Right cardiac atrium (tissue), 5 donors: ENCODE results near the gene PIEZO2. TPM values are rescaled to one million over a fixed set of nuclear protein-coding genes. Genes with fewer than 3 reads are reported as not detected.

Experiments
- ATAC-seq, 2 donors: fragments of 200-7000 bp; cut with Tn5 transposase; one replicate each; pipeline versions ENCODE4 v1.8.0 to v1.9.1; 2020; ENCODE audit warnings: moderate library complexity in 2 of 2, mild to moderate bottlenecking in 1 of 2
- DNase-seq, 3 donors: peaks; one replicate each; pipeline ENCODE4 v3.0.0-alpha.2; 2020
- H3K27ac ChIP-seq: one replicate; pipeline ENCODE4 v1.5.1; 2013; ENCODE audit warnings: mild to moderate bottlenecking, low read length, control low read depth, moderate library complexity
- H3K27me3 ChIP-seq: one replicate; pipeline ENCODE4 v1.6.1; 2013; ENCODE audit not compliant: control insufficient read depth, insufficient read depth
- H3K4me1 ChIP-seq: one replicate; pipeline ENCODE4 v1.6.1; 2013; ENCODE audit warnings: low read length; ENCODE audit not compliant: control insufficient read depth, insufficient read depth
- H3K4me3 ChIP-seq: one replicate; pipeline ENCODE4 v1.5.1; 2013; ENCODE audit warnings: low read length, control low read depth
- H3K9me3 ChIP-seq: one replicate; pipeline ENCODE4 v1.6.1; 2013; ENCODE audit warnings: low read length; ENCODE audit not compliant: control insufficient read depth
- WGBS: extraction: QIAGEN DNeasy Blood & Tissue Kit; methylation state at CpG from one replicate; pipeline ENCODE4 v1.1.7; 2013; 5-methylcytosine and 5-hydroxymethylcytosine counted together
- intact Hi-C, 4 donors: fragments of 100-400 bp; cut with DNase I; formaldehyde crosslinking; loops; one replicate each; pipeline versions ENCODE4 v1.11.0 to v1.14.0; 2022 to 2023
- polyA plus RNA-seq: library from polyadenylated mRNA; stranded (reverse); fragments of 200-250 nt; gene quantifications from one replicate; pipeline ENCODE4 v1.2.3, GENCODE V29; 2013
- total RNA-seq, 4 donors: library from RNA; stranded (reverse); fragmentation: NEBNext Ultra II Directional; extraction: Animal tissue kit (Norgen Biotek cat#: 25700); gene quantifications; one replicate each; pipeline ENCODE4 v1.2.1, GENCODE V29; 2021
- donor health status: healthy with polysubstance abuse.
- donor health status: DM: no; HTN: yes; CAD: no.
- donor health status: DM: no; HTN: no; CAD: no.
- donor health status: DM: no; HTN: yes; CAD: no; lungs with severe emphysema.
- donor health status: DM: yes; HTN: yes; CAD: no.

PIEZO2 gene
- total and polyA plus RNA-seq, 5 donors = 0.18 to 0.93 (median 0.56) TPM

DNA sequence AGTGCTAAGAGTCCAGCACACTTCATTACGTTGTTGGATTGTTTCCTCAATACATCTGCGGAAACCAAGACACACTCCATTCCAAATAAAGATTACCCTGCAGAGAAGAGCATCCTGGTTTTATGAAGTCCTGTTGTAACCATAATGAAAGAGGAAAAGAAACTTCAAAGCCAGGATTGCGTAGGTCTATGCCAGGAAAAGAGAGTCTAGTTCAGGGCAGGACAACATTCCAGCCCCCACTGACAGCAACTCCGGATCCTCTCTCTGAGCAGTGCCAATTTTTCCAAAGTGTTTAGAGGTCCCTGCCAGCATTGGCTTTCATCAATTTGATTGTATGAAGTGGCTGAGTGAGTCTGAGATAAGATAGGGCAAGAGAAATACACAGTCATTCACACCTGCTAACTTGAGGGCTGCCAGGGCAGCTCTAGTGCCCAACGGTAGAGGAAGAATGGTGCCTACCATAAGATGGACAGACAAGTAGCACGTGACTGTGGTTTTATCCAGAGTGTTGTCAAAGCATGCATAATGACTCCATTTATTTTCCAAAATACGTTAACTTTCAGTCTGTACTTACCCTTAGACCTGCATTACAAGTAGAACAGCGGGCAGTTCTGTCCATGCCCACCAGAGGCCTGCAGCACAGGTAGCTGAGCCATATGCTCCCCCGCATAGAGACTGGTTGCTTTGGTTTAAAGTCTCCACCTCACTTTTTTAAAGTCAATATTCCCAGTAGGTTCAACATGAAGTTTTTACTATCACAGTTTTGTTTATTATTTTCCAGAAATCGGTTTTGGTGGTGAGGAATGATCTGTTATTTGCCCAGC lies 23.7 kb downstream of the PIEZO2 start:
- no peak overlapping the region for H3K27ac ChIP-seq
- H3K4me1 ChIP-seq = no peaks in the 10 kb centered on the region
- no peaks in the 10 kb centered on the region for H3K27me3 ChIP-seq
- no peak overlapping the region for H3K4me3 ChIP-seq
- DNase-seq (no peak), ATAC-seq (peak in 1 of 2 donors; percentile 31)
- intact Hi-C loops = no loop called here
- WGBS = 58% methylated on average over 10 of the region's 10 CpGs
- no peaks in the 10 kb centered on the region for H3K9me3 ChIP-seq

DNA sequence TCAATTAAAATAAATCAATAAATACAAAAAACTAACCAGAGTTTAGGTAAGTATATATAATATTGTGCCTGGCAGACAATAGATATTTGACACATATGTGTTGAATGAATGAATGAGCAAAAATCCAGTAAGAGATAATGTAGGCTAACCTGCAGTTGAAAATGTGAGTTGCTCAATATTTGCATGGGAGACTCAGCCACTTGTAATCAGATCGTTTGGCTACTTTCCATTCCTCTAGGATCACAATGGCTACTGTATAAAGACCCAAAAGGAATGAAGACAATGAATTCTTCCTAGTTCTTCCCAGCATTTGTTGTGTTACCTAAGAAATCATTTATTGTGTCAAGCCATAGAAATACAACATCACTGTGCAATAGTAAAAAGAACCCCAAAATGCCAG lies 25.3 kb downstream of the PIEZO2 start:
- Histone ChIP-seq H3K27me3 (no peaks in the 10 kb centered on the region), H3K4me1 (no peaks in the 10 kb centered on the region), H3K4me3 (no peak overlapping the region), H3K27ac (no peak overlapping the region), H3K9me3 (no peaks in the 10 kb centered on the region)
- no peak for ATAC-seq
- intact Hi-C loops = no loop called here
- 71% methylated on average over 1 of the region's 1 CpG for WGBS
- no peak for DNase-seq

GRCh38 chr18:11121443-11121849 lies 27.9 kb downstream of the PIEZO2 start:
- ATAC-seq (no peak), DNase-seq (no peak)
- Histone ChIP-seq H3K9me3 (no peaks in the 10 kb centered on the region), H3K4me1 (no peaks in the 10 kb centered on the region), H3K4me3 (no peak overlapping the region), H3K27ac (no peak overlapping the region), H3K27me3 (no peaks in the 10 kb centered on the region)
- intact Hi-C loops = no loop called here
- WGBS = 31% methylated on average over 2 of the region's 2 CpGs

GRCh38 chr18:11119959-11120587 lies 29.3 kb downstream of the PIEZO2 start:
- no peak for DNase-seq
- intact Hi-C loops = no loop called here
- WGBS = 53% methylated on average over 5 of the region's 5 CpGs
- no peak overlapping the region for H3K4me3 ChIP-seq
- no peak overlapping the region for H3K27ac ChIP-seq
- H3K4me1 ChIP-seq = no peaks in the 10 kb centered on the region
- H3K9me3 ChIP-seq = no peaks in the 10 kb centered on the region
- ATAC-seq = no peak
- H3K27me3 ChIP-seq = no peaks in the 10 kb centered on the region

DNA sequence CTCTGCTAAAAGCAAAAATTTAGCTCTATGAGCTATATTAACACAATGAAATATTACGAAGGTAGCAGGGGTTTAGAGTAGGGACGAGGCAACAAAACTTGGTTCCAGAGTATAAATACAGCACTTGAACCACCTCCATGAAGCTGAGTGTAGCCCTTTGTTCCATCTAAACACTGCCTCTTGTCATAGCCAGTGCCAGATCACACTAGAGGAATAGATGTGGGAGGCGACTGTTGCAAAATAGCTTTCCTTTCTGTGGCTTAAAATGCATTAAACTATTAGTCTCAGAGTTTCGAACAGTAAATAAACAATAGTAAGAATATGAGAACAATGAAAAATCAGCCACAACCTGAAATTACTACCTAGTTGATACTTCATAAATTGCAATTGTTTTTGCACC lies 29.8 kb downstream of the PIEZO2 start:
- Histone ChIP-seq H3K27ac (no peak overlapping the region), H3K27me3 (no peaks in the 10 kb centered on the region), H3K4me1 (no peaks in the 10 kb centered on the region), H3K9me3 (no peaks in the 10 kb centered on the region), H3K4me3 (no peak overlapping the region)
- DNase-seq (no peak), ATAC-seq (no peak)
- intact Hi-C loops = no loop called here
- WGBS = 72% methylated on average over 4 of the region's 4 CpGs

DNA sequence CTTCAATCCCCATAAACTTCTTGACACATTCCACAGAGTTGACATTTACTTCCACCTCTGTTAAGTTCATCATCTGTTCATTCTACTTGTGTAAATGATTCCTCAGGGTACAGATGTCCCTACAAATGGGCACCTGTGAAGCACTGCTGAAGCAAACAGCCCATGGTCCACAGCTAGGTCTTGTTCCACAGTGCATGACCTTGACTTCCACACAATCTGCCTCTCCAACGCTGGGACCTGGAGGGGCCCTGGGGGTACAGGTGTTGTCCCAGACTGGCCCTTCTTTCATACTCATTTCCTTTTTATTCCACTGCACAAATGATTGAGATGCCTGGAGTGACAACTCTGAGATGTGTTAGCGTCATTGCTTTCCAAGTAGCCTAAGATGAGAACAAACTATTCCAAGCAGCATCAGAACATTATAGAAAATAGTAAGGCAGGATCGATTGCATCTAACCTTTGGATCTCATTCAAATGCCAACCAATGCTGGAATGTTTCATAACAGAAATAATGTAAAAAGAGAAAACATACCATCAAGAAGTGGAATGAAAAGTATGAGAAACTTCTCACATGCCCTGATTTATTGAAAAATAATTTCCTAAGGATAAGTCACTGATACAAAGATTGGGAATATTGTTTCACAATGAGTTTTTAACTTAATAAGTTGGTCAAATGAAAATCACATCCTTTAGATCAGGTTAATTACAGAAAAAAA lies 31.2 kb downstream of the PIEZO2 start:
- intact Hi-C loops = no loop called here
- 69% methylated on average over 3 of the region's 3 CpGs for WGBS

DNA sequence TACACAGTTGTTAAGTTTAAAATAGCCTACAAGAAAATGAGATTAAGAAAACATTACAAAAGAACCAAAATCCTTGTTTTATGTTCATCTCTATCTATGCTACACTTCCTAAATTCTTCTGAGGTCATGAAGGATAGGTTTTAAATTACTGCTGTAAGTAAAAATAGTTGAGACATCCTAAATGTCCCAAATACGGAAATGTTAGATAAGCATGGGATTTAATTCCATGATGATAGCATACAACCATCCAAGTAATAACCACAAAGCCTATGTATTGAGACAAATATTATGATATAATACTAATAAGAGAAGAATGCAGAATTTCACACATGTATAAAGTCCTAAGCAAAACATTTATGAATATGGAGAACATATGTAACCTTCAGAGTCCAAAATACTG lies 34.1 kb downstream of the PIEZO2 start:
- WGBS = 62% methylated on average over 1 of the region's 1 CpG
- Histone ChIP-seq H3K27me3 (no peaks in the 10 kb centered on the region), H3K9me3 (no peaks in the 10 kb centered on the region), H3K4me1 (no peaks in the 10 kb centered on the region), H3K27ac (no peak overlapping the region), H3K4me3 (no peak overlapping the region)
- DNase-seq (no peak), ATAC-seq (no peak)
- intact Hi-C loops = no loop called here

More for the DNA sequence above, 31.2 kb downstream of the PIEZO2 start:
- Histone ChIP-seq H3K27ac (no peak overlapping the region), H3K4me3 (no peak overlapping the region), H3K9me3 (no peaks in the 10 kb centered on the region), H3K27me3 (no peaks in the 10 kb centered on the region), H3K4me1 (no peaks in the 10 kb centered on the region)
- ATAC-seq (no peak), DNase-seq (no peak)

DNA sequence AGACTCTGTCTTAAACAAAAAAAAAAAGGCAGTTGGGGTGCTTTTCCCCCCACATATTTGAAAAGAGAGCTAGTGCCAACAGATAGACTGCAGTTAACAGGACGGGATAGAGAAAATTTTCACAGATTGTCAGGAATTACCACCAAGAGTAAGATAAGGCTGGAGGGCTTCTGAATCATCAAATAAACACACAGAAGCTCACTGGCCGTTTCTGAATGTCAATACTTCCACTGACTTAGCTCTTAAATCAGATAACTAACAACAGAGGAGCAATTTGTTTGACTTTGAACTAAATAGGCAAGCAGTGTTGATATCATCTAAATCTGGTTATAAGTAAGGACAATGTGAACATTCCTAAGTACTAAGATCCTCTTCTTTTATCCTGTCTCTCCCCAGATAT lies 34.7 kb downstream of the PIEZO2 start:
- Histone ChIP-seq H3K27me3 (no peaks in the 10 kb centered on the region), H3K27ac (no peak overlapping the region), H3K4me3 (no peak overlapping the region), H3K9me3 (no peaks in the 10 kb centered on the region), H3K4me1 (no peaks in the 10 kb centered on the region)
- intact Hi-C loops = no loop called here
- no peak for DNase-seq
- no peak for ATAC-seq
- WGBS = 46% methylated on average over 2 of the region's 2 CpGs

DNA sequence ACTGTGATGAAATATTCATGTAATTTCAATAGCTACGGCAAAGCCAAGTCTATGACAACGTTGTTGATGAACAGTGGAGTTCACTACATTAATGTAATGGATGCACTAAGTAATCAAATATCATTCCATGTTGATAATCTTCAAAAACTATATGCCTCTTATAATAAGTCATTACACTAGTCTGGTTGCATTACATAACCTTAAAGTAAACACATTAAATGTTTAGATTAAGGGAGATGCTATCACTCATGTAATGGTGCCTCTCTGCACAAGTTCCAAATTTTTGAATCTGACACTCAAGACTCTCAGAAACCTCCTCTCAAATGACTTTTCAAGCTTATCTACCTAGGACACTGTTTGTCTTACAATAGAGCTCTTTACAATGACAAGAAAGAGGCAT lies 35.4 kb downstream of the PIEZO2 start:
- intact Hi-C loops = no loop called here
- no peaks in the 10 kb centered on the region for H3K4me1 ChIP-seq
- WGBS = 83% methylated on average over 2 of the region's 2 CpGs
- ATAC-seq (no peak), DNase-seq (no peak)
- no peaks in the 10 kb centered on the region for H3K27me3 ChIP-seq
- no peak overlapping the region for H3K27ac ChIP-seq
- no peak overlapping the region for H3K4me3 ChIP-seq
- H3K9me3 ChIP-seq = no peaks in the 10 kb centered on the region

DNA sequence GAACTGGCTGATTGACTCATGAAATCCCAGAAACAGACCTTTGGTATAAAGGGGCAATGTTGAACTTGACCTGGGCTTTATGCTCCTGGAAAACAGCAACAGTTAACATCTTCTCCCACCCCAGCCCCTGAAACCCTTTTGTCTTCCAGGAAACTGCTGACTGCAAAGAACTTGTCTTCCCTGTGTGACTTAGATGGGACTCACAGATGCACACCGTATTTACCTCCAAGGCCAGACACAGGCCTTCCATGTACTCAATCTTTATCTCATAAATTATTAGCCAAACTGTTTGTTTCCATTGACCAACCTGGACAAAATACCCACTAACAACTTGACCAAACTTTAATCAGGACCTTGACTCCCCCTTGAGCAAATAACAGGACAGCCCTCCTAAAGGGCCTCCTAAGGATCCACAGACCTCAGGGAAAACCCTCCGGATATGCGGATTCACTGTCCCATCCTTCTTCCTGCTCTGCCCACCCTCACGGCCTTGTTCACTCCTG lies 36.3 kb downstream of the PIEZO2 start:
- WGBS = 96% methylated on average over 4 of the region's 4 CpGs
- ATAC-seq = no peak
- intact Hi-C loops = no loop called here

GRCh38 chr18:11112286-11112685 lies 37.1 kb downstream of the PIEZO2 start:
- H3K27me3 ChIP-seq = no peaks in the 10 kb centered on the region
- intact Hi-C loops = no loop called here
- no peak for ATAC-seq
- DNase-seq = no peak
- H3K27ac ChIP-seq = no peak overlapping the region
- H3K4me1 ChIP-seq = no peaks in the 10 kb centered on the region
- no peaks in the 10 kb centered on the region for H3K9me3 ChIP-seq
- H3K4me3 ChIP-seq = no peak overlapping the region
- WGBS = 98% methylated on average over 3 of the region's 3 CpGs

More for the DNA sequence above, 36.3 kb downstream of the PIEZO2 start:
- H3K9me3 ChIP-seq = no peaks in the 10 kb centered on the region
- no peak overlapping the region for H3K27ac ChIP-seq
- DNase-seq = no peak
- H3K4me1 ChIP-seq = no peaks in the 10 kb centered on the region
- H3K27me3 ChIP-seq = no peaks in the 10 kb centered on the region
- H3K4me3 ChIP-seq = no peak overlapping the region
